Heart right ventricle (tissue), 16 donors: ENCODE measurements around the gene IKZF1. TPM values are rescaled to one million over a fixed set of nuclear protein-coding genes. Genes with fewer than 3 reads are reported as not detected.
A peak's percentile ranks its signal among the peaks of the same experiment; 100 is the strongest.

Experiments
- ATAC-seq, 8 donors: fragments of 200-7000 bp; cut with Tn5 transposase; one replicate each; pipeline ENCODE4 v1.9.1; 2020; ENCODE audit warnings: mild to moderate bottlenecking in 8 of 8, moderate library complexity in 8 of 8, moderate number of reproducible peaks in 1 of 8
- DNase-seq, 2 donors: peaks; one replicate each; pipeline ENCODE4 v3.0.0-alpha.2; 2020
- H3K27ac ChIP-seq, 10 donors: fragments of 200-600 bp; sonication (generic) in 2 of 10; one replicate each; pipeline versions ENCODE4 v1.5.0 to v1.8.0; 2020 to 2022; ENCODE audit warnings: mild to moderate bottlenecking in 3 of 10
- H3K27me3 ChIP-seq, 7 donors: fragments of 200-600 bp; one replicate each; pipeline ENCODE4 v1.8.0; 2021 to 2022; ENCODE audit warnings: mild to moderate bottlenecking in 2 of 7
- H3K36me3 ChIP-seq, 9 donors: fragments of 200-600 bp; sonication (generic) in 1 of 9; one replicate each; pipeline versions ENCODE4 v1.5.0 to v1.8.0; 2020 to 2022; ENCODE audit warnings: mild to moderate bottlenecking in 2 of 9
- H3K4me1 ChIP-seq, 9 donors: fragments of 200-600 bp; sonication (generic) in 1 of 9; one replicate each; pipeline versions ENCODE4 v1.5.0 to v1.8.0; 2020 to 2022; ENCODE audit warnings: mild to moderate bottlenecking in 4 of 9
- H3K4me3 ChIP-seq, 10 donors: fragments of 200-600 bp; sonication (generic) in 2 of 10; one replicate each; pipeline versions ENCODE4 v1.5.0 to v1.8.0; 2020 to 2022; ENCODE audit warnings: mild to moderate bottlenecking in 7 of 10, moderate library complexity in 2 of 10
- H3K9me3 ChIP-seq, 11 donors: fragments of 200-600 bp in 10 of 11; sonication (generic) in 2 of 11; one replicate each; pipeline versions ENCODE4 v1.5.0 to v1.8.0; 2013 to 2022; ENCODE audit warnings: mild to moderate bottlenecking in 2 of 11, control low read depth in 1 of 11, moderate library complexity in 1 of 11
- WGBS, 2 donors: extraction: QIAGEN DNeasy Blood & Tissue Kit; methylation state at CpG; one replicate each; pipeline ENCODE4 v1.1.7; 2013; ENCODE audit warnings: inconsistent platforms in 1 of 2; 5-methylcytosine and 5-hydroxymethylcytosine counted together
- intact Hi-C, 10 donors: fragments of 100-400 bp; cut with DNase I; formaldehyde crosslinking; loops; one replicate each; pipeline versions ENCODE4 v1.11.1 to v1.14.2; 2022
- polyA plus RNA-seq, 2 donors: library from polyadenylated mRNA; stranded (reverse); fragments of 200-250 nt; gene quantifications; one replicate each; pipeline ENCODE4 v1.2.3, GENCODE V29; 2013
- total RNA-seq, 10 donors: library from RNA; stranded (reverse); fragmentation: NEBNext Ultra II Directional in 3 of 10; extraction: Animal tissue kit (Norgen Biotek cat#: 25700) in 3 of 10; gene quantifications; one replicate each; pipeline versions ENCODE4 v1.2.1 to v1.2.4, GENCODE V29; 2021 to 2023
- TF ChIP-seq, protein P1 (sequence below), 9 donors: fragments of 200-600 bp; sonication (generic) in 2 of 9; IDR thresholded peaks; one replicate each; pipeline versions ENCODE4 v1.5.0 to v1.8.0; 2021 to 2022; ENCODE audit warnings: antibody characterized with exemption in 9 of 9, mild to moderate bottlenecking in 5 of 9, moderate library complexity in 1 of 9
- donor health status: Arrhythmogenic right ventricular cardiomyopathy.
- donor health status: ischemic (EF 13 %, LVEDD 7.1; RV severe dilation, severe dysfunction).
- donor health status: healthy with polysubstance abuse.
- donor health status: DM: no; HTN: yes; CAD: no.
- donor health status: DM: no; HTN: no; CAD: no.
- donor health status: ischemic (EF 25% LVEDD 6.9; RV normal size, moderate dysfunction).
- donor health status: ischemic (EF 25% LVEDD 5.7; RV mildly dilated, moderate dysfunction).
- donor health status: healthy.
- donor health status: DM: yes; HTN: yes; CAD: no.
- donor health status: Ischemic cardiomyopathy.
- donor health status: ischemic (EF 35%, LVEDD 5.7; RV mildly dilated, moderate dysfunction).
- donor health status: nonischemic (EF 11% LVEDD 7.7; RV severe dilation, severe dysfunction).
- donor health status: DM: yes; HTN: yes; CAD: no.
- donor health status: PGD.
- donor health status: ischemic (EF 29% LVEDD 5.4; RV normal size, mild dysfunction).
- donor health status: nonischemic (EF 23%, LVEDD 6.1; RV moderate dilation, normal function).

Gene IKZF1
- total and polyA plus RNA-seq, 12 donors = 0.46 to 20.2 (median 1.7) TPM

DNA sequence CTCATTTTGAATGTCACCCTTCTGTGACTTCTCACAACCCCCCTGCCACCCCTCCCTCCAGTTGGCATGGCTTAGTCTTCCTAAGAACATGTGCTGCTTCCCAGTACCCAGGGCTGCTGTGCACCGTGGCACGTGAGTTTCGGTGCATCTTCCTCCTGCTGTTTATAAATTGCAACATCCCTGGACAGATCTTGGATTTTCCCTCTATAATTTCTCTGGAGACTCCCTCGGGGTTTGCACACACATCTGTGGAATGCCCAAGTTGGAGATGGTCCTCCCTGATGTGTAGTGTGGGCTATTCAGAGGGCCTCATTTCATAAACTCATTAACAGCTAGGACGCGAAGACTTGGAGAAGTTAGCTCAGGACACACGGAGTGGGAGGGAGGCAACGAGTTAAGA is 52.9 kb downstream of the IKZF1 start:
- intact Hi-C loops = no loop called here
- H3K36me3 ChIP-seq = peaks cover 0 to 31% (median 0%) of the 10 kb centered on the region in 9 donors
- H3K27me3 ChIP-seq = peaks cover 0 to 53% (median 10%) of the 10 kb centered on the region in 7 donors
- no peak overlapping the region for H3K4me3 ChIP-seq
- H3K9me3 ChIP-seq = no peaks in the 10 kb centered on the region
- DNase-seq (no peak), ATAC-seq (no peak)
- TF ChIP-seq, protein P1, sequence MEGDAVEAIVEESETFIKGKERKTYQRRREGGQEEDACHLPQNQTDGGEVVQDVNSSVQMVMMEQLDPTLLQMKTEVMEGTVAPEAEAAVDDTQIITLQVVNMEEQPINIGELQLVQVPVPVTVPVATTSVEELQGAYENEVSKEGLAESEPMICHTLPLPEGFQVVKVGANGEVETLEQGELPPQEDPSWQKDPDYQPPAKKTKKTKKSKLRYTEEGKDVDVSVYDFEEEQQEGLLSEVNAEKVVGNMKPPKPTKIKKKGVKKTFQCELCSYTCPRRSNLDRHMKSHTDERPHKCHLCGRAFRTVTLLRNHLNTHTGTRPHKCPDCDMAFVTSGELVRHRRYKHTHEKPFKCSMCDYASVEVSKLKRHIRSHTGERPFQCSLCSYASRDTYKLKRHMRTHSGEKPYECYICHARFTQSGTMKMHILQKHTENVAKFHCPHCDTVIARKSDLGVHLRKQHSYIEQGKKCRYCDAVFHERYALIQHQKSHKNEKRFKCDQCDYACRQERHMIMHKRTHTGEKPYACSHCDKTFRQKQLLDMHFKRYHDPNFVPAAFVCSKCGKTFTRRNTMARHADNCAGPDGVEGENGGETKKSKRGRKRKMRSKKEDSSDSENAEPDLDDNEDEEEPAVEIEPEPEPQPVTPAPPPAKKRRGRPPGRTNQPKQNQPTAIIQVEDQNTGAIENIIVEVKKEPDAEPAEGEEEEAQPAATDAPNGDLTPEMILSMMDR (IDR thresholded peaks at IDR 0.05) = no peak
- peaks cover 0 to 78% (median 0%) of the 10 kb centered on the region in 9 donors for H3K4me1 ChIP-seq
- 86 to 91% methylated on average over 8 of the region's 8 CpGs for WGBS, 2 donors
- H3K27ac ChIP-seq = peak overlapping the region in 1 of 10 donors; percentile 76

DNA sequence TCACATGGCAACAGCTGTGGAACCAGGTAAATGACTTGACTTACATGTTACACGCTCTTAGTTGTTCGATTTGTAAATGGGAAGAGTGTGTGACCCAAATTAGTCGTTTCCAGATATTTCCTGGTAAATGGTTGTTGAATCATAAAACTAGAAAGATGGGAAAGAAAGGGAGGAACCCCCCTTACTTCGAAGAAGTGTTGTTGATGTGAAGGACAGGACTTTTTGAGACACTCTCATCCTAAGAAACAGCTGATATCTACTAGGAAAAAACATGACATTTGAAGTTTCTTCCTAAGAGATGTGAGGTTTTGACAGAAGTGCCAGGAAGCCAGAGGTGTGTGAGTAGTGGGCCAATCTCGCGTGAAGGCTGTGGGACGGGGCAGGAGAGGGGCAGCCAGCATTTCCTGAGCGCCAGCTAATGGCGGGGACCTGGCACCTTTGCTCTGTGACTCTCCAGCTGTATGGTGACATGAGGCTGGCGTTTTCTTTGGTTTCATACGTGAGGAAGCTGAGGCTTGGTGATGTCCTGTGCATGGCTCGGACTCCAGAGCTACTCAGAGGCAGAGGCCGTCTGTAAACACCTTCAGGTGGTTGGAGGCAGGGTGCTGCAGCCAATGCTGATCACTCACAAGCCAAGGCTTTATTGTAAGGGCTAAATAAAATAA is 53.7 kb downstream of the IKZF1 start:
- H3K27ac ChIP-seq = peak overlapping the region in 1 of 10 donors; percentile 76
- H3K36me3 ChIP-seq = peaks cover 0 to 31% (median 0%) of the 10 kb centered on the region in 9 donors
- no peak overlapping the region for H3K4me3 ChIP-seq
- no peak for DNase-seq
- 69 to 86% methylated on average over 13 of the region's 13 CpGs for WGBS, 2 donors
- H3K9me3 ChIP-seq = no peaks in the 10 kb centered on the region
- peaks cover 0 to 78% (median 0%) of the 10 kb centered on the region in 9 donors for H3K4me1 ChIP-seq
- intact Hi-C loops = no loop called here
- TF ChIP-seq, protein P1 (IDR thresholded peaks at IDR 0.05) = no peak
- peaks cover 0 to 61% (median 10%) of the 10 kb centered on the region in 7 donors for H3K27me3 ChIP-seq
- no peak for ATAC-seq

DNA sequence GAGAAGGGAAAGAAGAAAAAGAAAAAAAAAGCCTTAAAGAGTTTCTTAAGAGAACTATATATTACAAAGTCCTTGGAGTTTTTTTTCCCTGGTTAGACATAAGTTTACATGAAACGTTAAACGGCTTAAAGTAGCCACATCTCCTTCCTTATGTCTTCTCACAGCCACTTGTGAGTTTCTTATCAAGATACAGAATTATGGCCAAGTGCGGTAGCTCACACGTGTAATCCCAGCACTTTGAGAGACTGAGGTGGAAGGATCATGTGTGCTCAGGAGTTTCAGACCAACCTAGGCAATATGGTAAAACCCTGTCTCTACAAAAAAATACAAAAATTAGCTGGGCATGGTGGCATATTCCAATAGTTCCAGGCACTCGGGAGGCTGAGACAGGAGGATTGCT is 54.3 kb downstream of the IKZF1 start:
- Histone ChIP-seq H3K27me3 (peaks cover 0 to 59% (median 10%) of the 10 kb centered on the region in 7 donors), H3K36me3 (peaks cover 0 to 26% (median 0%) of the 10 kb centered on the region in 9 donors), H3K4me1 (peaks cover 0 to 81% (median 0%) of the 10 kb centered on the region in 9 donors), H3K27ac (peak overlapping the region in 1 of 10 donors; percentile 76), H3K4me3 (no peak overlapping the region), H3K9me3 (no peaks in the 10 kb centered on the region)
- WGBS, 2 donors = 75% methylated on average over 5 of the region's 5 CpGs
- TF ChIP-seq, protein P1 (IDR thresholded peaks at IDR 0.05) = no peak
- DNase-seq = no peak
- intact Hi-C loops = no loop called here
- ATAC-seq = no peak

DNA sequence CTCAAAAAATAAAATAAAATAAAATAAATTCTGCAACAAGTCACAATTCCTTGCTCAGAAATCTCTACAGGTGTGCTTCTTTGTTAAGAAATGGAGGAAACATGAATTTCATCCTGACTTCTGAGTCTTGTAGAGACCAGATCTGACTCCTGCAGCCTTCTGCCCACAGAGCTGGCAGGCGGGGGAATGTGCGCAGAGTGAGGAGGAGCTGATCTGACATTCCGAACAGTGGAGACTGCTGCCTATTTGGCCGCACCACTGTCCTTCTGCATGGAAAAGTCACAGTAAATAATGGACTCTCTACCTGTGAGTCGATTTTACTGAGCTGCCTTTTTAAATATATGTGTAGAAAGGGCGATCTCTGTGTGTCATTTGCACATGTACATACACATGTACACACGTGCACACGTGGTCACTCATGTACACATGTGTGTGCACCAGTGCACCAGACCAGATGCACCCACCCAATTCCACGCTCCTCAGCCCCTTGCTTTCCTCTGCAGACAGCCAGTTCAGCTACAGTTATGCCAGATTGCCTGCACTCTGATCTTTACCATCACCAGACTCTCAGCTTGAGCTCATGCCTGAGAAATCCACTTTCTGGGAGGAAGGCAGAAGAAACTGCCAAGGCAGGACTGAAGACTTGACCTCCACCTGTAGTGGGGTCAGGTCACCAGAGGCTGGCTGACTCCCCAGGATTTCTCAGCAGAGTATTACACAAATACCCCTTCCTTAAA is 54.9 kb downstream of the IKZF1 start:
- intact Hi-C loops = no loop called here
- H3K9me3 ChIP-seq = no peaks in the 10 kb centered on the region
- peaks cover 0 to 81% (median 0%) of the 10 kb centered on the region in 9 donors for H3K4me1 ChIP-seq
- peaks cover 0 to 54% (median 7%) of the 10 kb centered on the region in 7 donors for H3K27me3 ChIP-seq
- H3K27ac ChIP-seq = peak overlapping the region in 1 of 10 donors; percentile 76
- TF ChIP-seq, protein P1 (IDR thresholded peaks at IDR 0.05) = no peak
- DNase-seq (no peak), ATAC-seq (no peak)
- 86 to 87% methylated on average over 9 of the region's 9 CpGs for WGBS, 2 donors
- H3K36me3 ChIP-seq = peaks cover 0 to 20% (median 0%) of the 10 kb centered on the region in 9 donors
- H3K4me3 ChIP-seq = no peak overlapping the region
